ENCODE data around the gene ARHGEF6.

DNA sequence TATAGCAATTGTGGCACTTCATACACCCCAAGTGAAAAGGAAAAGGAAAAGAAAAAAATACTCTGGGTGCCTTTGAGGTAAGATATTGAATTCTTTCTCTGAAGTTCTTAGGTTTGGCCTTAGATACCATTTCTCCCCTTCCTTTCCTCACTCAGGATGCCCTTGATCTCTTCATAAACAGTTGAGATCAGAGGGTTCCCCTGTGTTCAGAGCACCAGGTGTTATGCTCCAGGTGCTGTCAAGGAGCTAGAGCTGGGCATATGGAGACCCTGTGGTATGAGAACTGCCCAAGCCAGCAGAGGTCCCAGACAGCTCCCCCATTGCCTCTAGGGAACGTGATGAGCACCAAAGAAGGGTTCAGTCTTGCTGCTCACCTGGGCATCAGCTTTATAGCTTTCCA lies 149.9 kb downstream of the ARHGEF6 start:
- TF ChIP-seq, protein P1, sequence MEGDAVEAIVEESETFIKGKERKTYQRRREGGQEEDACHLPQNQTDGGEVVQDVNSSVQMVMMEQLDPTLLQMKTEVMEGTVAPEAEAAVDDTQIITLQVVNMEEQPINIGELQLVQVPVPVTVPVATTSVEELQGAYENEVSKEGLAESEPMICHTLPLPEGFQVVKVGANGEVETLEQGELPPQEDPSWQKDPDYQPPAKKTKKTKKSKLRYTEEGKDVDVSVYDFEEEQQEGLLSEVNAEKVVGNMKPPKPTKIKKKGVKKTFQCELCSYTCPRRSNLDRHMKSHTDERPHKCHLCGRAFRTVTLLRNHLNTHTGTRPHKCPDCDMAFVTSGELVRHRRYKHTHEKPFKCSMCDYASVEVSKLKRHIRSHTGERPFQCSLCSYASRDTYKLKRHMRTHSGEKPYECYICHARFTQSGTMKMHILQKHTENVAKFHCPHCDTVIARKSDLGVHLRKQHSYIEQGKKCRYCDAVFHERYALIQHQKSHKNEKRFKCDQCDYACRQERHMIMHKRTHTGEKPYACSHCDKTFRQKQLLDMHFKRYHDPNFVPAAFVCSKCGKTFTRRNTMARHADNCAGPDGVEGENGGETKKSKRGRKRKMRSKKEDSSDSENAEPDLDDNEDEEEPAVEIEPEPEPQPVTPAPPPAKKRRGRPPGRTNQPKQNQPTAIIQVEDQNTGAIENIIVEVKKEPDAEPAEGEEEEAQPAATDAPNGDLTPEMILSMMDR (IDR thresholded peaks at IDR 0.05; ENCODE audit: poor library complexity, severe bottlenecking), result no peak
- TF ChIP-seq TAF1 (IDR thresholded peaks at IDR 0.05; ENCODE audit: low read depth), result no peak
- no peak for TF ChIP-seq EZH2 (IDR thresholded peaks at IDR 0.05; ENCODE audit: borderline replicate concordance, insufficient read depth, low read length, poor library complexity, severe bottlenecking)
